Esophagus squamous epithelium (tissue), 5 donors: ENCODE measurements around the gene VPS26C. TPM values are rescaled to one million over a fixed set of nuclear protein-coding genes. Genes with fewer than 3 reads are reported as not detected.
"Not testable (repeated sequence)": the region's sequence is repeated elsewhere in the genome, so short reads cannot be mapped to it uniquely, and the experiment has no call there.

Experiments
- DNase-seq: peaks from one replicate; lab custom pipeline; 2025; lab: John Stamatoyannopoulos, UW
- H3K27ac ChIP-seq, 4 donors: fragments of 200-600 bp; sonication (generic); one replicate each; pipeline ENCODE4 v1.5.1; 2016 to 2019; ENCODE audit warnings: mild to moderate bottlenecking in 1 of 4
- H3K27me3 ChIP-seq, 4 donors: fragments of 200-600 bp; sonication (generic); 1 replicate in 3 of 4; 2 replicates in 1 of 4; pipeline versions ENCODE4 v1.5.1 to v1.6.0; 2017 to 2021; ENCODE audit warnings: antibody characterized with exemption in 1 of 4
- H3K36me3 ChIP-seq, 3 donors: fragments of 200-600 bp; sonication (generic); one replicate each; pipeline ENCODE4 v1.5.1; 2016 to 2019
- H3K4me1 ChIP-seq, 3 donors: fragments of 200-600 bp; sonication (generic); one replicate each; pipeline ENCODE4 v1.5.1; 2017 to 2019
- H3K4me3 ChIP-seq, 4 donors: fragments of 200-600 bp; sonication (generic); 1 replicate in 3 of 4; 2 replicates in 1 of 4; pipeline ENCODE4 v1.5.1; 2016 to 2019; ENCODE audit warnings: mild to moderate bottlenecking in 2 of 4, moderate library complexity in 1 of 4
- H3K9me3 ChIP-seq, 3 donors: fragments of 200-600 bp; sonication (generic); one replicate each; pipeline ENCODE4 v1.5.1; 2016 to 2019
- CTCF ChIP-seq, 6 experiments: fragments of 450-650 bp in 4 of 6; fragments of 200-600 bp in 2 of 6; sonication (generic) in 2 of 6; IDR thresholded peaks; one replicate each; pipeline ENCODE4 v1.5.1; 2016 to 2019; ENCODE audit warnings: antibody characterized with exemption in 6 of 6, mild to moderate bottlenecking in 4 of 6, moderate library complexity in 4 of 6
- POLR2A ChIP-seq, 4 donors: fragments of 450-650 bp; IDR thresholded peaks; one replicate each; pipeline ENCODE4 v1.6.1; 2017; ENCODE audit warnings: antibody characterized with exemption in 4 of 4, mild to moderate bottlenecking in 4 of 4, moderate library complexity in 3 of 4
- WGBS, 2 donors: methylation state at CpG; one replicate each; pipeline ENCODE4 v1.1.5; 2018; 5-methylcytosine and 5-hydroxymethylcytosine counted together
- intact Hi-C: fragments of 100-400 bp; cut with DNase I; formaldehyde crosslinking; loops from one replicate; pipeline ENCODE4 v1.15.0; 2022
- total RNA-seq, 4 donors: library from RNA; depleted of rRNA; stranded (reverse); fragments of >200 nt; gene quantifications; one replicate each; pipeline ENCODE4 v1.1.0, GENCODE V29; 2016
- donor health status: DM: yes; HTN: yes; CAD: no.

The VPS26C gene
- total RNA-seq, 4 donors from 2014 or later: 35.6 to 58.0 (median 44.0) TPM

- 53 to 56% methylated on average over 3 of the region's 3 CpGs for WGBS, 2 donors
- Histone ChIP-seq H3K4me3 (no peak overlapping the region), H3K36me3 (no peaks in the 10 kb centered on the region), H3K27ac (no peak overlapping the region), H3K27me3 (no peaks in the 10 kb centered on the region), H3K4me1 (no peaks in the 10 kb centered on the region), H3K9me3 (no peaks in the 10 kb centered on the region)
- DNase-seq: no peak
- intact Hi-C loops: no loop called here
- TF ChIP-seq POLR2A (IDR thresholded peaks at IDR 0.05) (no peak), CTCF (IDR thresholded peaks at IDR 0.05) (no peak)
Observed at GRCh38 chr21:37292941-37293340, 25.8 kb upstream of the VPS26C start.

GRCh38 chr21:37292041-37292440, 24.9 kb upstream of the VPS26C start:
- no peak for DNase-seq
- no peaks in the 10 kb centered on the region for H3K36me3 ChIP-seq
- H3K27ac ChIP-seq: no peak overlapping the region
- H3K4me3 ChIP-seq: no peak overlapping the region
- H3K4me1 ChIP-seq: no peaks in the 10 kb centered on the region
- H3K27me3 ChIP-seq: no peaks in the 10 kb centered on the region
- H3K9me3 ChIP-seq: no peaks in the 10 kb centered on the region
- intact Hi-C loops: no loop called here
- 14 to 31% methylated on average over 1 of the region's 1 CpG for WGBS, 2 donors
- no peak for TF ChIP-seq CTCF (IDR thresholded peaks at IDR 0.05)

- H3K27me3 ChIP-seq, intact Hi-C loops, DNase-seq, H3K9me3 ChIP-seq, H3K4me1 ChIP-seq, H3K4me3 ChIP-seq, H3K27ac ChIP-seq, H3K36me3 ChIP-seq: not testable (repeated sequence)
- 93 to 100% methylated on average over 2 of the region's 38 CpGs for WGBS, 2 donors
Observed at GRCh38 chr21:37283191-37283710, 16.1 kb upstream of the VPS26C start.

GRCh38 chr21:37282602-37283001, 15.5 kb upstream of the VPS26C start:
- H3K4me1 ChIP-seq, H3K4me3 ChIP-seq, intact Hi-C loops, H3K27ac ChIP-seq, H3K27me3 ChIP-seq, DNase-seq, H3K36me3 ChIP-seq, H3K9me3 ChIP-seq: not testable (repeated sequence)
- WGBS, 2 donors: 88 to 100% methylated on average over 1 to 8 of the region's 10 CpGs

- H3K4me1 ChIP-seq: peaks cover 0 to 6% (median 0%) of the 10 kb centered on the region in 3 donors
- no peaks in the 10 kb centered on the region for H3K27me3 ChIP-seq
- no peak overlapping the region for H3K27ac ChIP-seq
- intact Hi-C loops: no loop called here
- WGBS, 2 donors: 39 to 42% methylated on average over 5 to 6 of the region's 16 CpGs
- H3K36me3 ChIP-seq: no peaks in the 10 kb centered on the region
- DNase-seq: no peak
- no peak for TF ChIP-seq POLR2A (IDR thresholded peaks at IDR 0.05)
- TF ChIP-seq CTCF (IDR thresholded peaks at IDR 0.05): no peak
- peak overlapping the region in 2 of 4 donors; percentile 8 to 15 for H3K4me3 ChIP-seq
- H3K9me3 ChIP-seq: no peaks in the 10 kb centered on the region
Observed at GRCh38 chr21:37281993-37282392, 14.9 kb upstream of the VPS26C start.

- TF ChIP-seq POLR2A (IDR thresholded peaks at IDR 0.05) (no peak), CTCF (IDR thresholded peaks at IDR 0.05) (no peak)
- H3K27me3 ChIP-seq: no peaks in the 10 kb centered on the region
- no peak overlapping the region for H3K27ac ChIP-seq
- intact Hi-C loops: no loop called here
- H3K36me3 ChIP-seq: no peaks in the 10 kb centered on the region
- no peak for DNase-seq
- 38 to 53% methylated on average over 10 of the region's 10 CpGs for WGBS, 2 donors
- peaks cover 0 to 6% (median 0%) of the 10 kb centered on the region in 3 donors for H3K4me1 ChIP-seq
- H3K9me3 ChIP-seq: no peaks in the 10 kb centered on the region
- peak overlapping the region in 2 of 4 donors; percentile 8 to 15 for H3K4me3 ChIP-seq
Observed at GRCh38 chr21:37281579-37281978, 14.4 kb upstream of the VPS26C start.

- H3K27me3 ChIP-seq, H3K27ac ChIP-seq, H3K4me3 ChIP-seq, H3K36me3 ChIP-seq, H3K9me3 ChIP-seq, DNase-seq, H3K4me1 ChIP-seq: not testable (repeated sequence)
- intact Hi-C loops: loop anchor here (5.0 kb wide), 1 partner anchor 118 kb away; no protein-coding TSS in a partner anchor
- WGBS, 2 donors: 59 to 72% methylated on average over 4 of the region's 4 CpGs
Observed at GRCh38 chr21:37279271-37279670, 12.1 kb upstream of the VPS26C start.
